Mesendoderm (in vitro differentiated cells): ENCODE measurements around the gene NECAP2.

ENCODE experiments used
- DNase-seq: peaks from one replicate; pipeline ENCODE4 v3.0.0; 2013
- H2AK5ac ChIP-seq: 2 replicates; pipeline ENCODE4 v1.6.1; 2013; ENCODE audit warnings: low read length, inconsistent platforms
- H2BK120ac ChIP-seq: 2 replicates; pipeline ENCODE4 v1.6.1; 2013; ENCODE audit warnings: low read depth, mild to moderate bottlenecking, low read length, moderate library complexity, mixed read lengths
- H2BK15ac ChIP-seq: replicated peaks from 2 replicates; pipeline ENCODE4 v1.6.1; 2013; ENCODE audit warnings: low read depth, mild to moderate bottlenecking, moderate library complexity
- H2BK5ac ChIP-seq: 2 replicates; pipeline ENCODE4 v1.6.1; 2013; ENCODE audit warnings: low read length, inconsistent platforms
- H3K18ac ChIP-seq: 2 replicates; pipeline ENCODE4 v1.6.1; 2013; ENCODE audit warnings: mild to moderate bottlenecking, low read length, mixed read lengths
- H3K23ac ChIP-seq: one replicate; pipeline ENCODE4 v1.6.1; 2013; ENCODE audit warnings: low read length
- H3K27ac ChIP-seq: 2 replicates; pipeline ENCODE4 v1.5.1; 2013; ENCODE audit warnings: low read depth, mild to moderate bottlenecking, inconsistent platforms, low read length, moderate library complexity
- H3K27me3 ChIP-seq: 2 replicates; pipeline ENCODE4 v1.6.1; 2013; ENCODE audit warnings: low read length, control low read depth, mild to moderate bottlenecking, inconsistent platforms; ENCODE audit not compliant: insufficient read depth, poor library complexity
- H3K36me3 ChIP-seq: 2 replicates; pipeline ENCODE4 v1.6.1; 2013; ENCODE audit warnings: low read length, inconsistent platforms; ENCODE audit not compliant: control insufficient read depth, insufficient read depth
- H3K4ac ChIP-seq: one replicate; pipeline ENCODE4 v1.6.1; 2013; ENCODE audit warnings: low read depth, mild to moderate bottlenecking, low read length, moderate library complexity
- H3K4me1 ChIP-seq: 2 replicates; pipeline ENCODE4 v1.6.1; 2013; ENCODE audit warnings: low read depth, low read length, inconsistent platforms; ENCODE audit not compliant: control insufficient read depth
- H3K4me2 ChIP-seq: 2 replicates; pipeline ENCODE4 v1.6.1; 2013; ENCODE audit warnings: low read length
- H3K4me3 ChIP-seq: 2 replicates; pipeline ENCODE4 v1.5.1; 2013; ENCODE audit warnings: mild to moderate bottlenecking, low read length
- H3K56ac ChIP-seq: one replicate; pipeline ENCODE4 v1.6.1; 2013; ENCODE audit warnings: low read length
- H3K79me1 ChIP-seq: 2 replicates; pipeline ENCODE4 v1.6.1; 2013; ENCODE audit warnings: low read length, inconsistent platforms
- H3K79me2 ChIP-seq: 2 replicates; pipeline ENCODE4 v1.6.1; 2013; ENCODE audit warnings: mild to moderate bottlenecking, low read length; ENCODE audit not compliant: control insufficient read depth, insufficient read depth
- H3K9ac ChIP-seq: 2 replicates; pipeline ENCODE4 v1.6.1; 2013; ENCODE audit warnings: low read length, inconsistent platforms
- H4K5ac ChIP-seq: one replicate; pipeline ENCODE4 v1.6.1; 2013; ENCODE audit warnings: low read length
- H4K8ac ChIP-seq: one replicate; pipeline ENCODE4 v1.6.1; 2013; ENCODE audit warnings: low read depth, mild to moderate bottlenecking, control low read depth, low read length, moderate library complexity
- WGBS: extraction: QIAGEN DNeasy Blood & Tissue Kit; methylation state at CpG from one replicate; pipeline ENCODE4 v1.1.7; 2013; ENCODE audit warnings: low lambda C conversion rate, missing lambda C conversion rate; ENCODE audit not compliant: insufficient coverage; ENCODE audit errors: extremely low coverage; 5-methylcytosine and 5-hydroxymethylcytosine counted together

Gene NECAP2

DNA sequence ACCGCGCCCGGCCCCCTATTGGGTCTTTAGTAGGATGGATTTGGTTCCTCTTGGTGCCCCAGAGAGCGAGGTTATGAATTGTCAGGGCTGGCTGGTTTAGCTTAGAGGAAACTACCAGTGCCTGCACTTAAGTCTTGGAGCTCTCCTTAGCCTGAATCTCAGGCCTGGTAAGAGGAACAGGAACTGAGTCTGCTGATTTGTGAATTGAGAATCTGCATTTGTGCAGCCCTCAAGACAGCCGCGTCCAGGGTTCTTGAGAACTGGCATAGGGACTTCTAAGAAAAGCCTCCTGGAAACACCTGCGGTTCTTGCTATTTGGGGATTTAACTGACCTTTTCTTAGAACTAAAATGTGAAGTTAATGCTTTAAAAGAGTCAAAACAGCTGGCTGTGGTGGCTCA lies 1.7 kb downstream of the NECAP2 start:
- Histone ChIP-seq H2BK120ac (no peak overlapping the region), H3K4me3 (no peak overlapping the region), H3K4ac (no peak overlapping the region), H3K23ac (no peak overlapping the region), H4K5ac (no peak overlapping the region), H3K79me1 (peaks cover 5% of the 10 kb centered on the region), H3K9ac (no peak overlapping the region), H3K36me3 (no peaks in the 10 kb centered on the region), H2AK5ac (no peak overlapping the region), H3K4me1 (peaks cover 2% of the 10 kb centered on the region), H3K4me2 (no peak overlapping the region), H3K27me3 (no peaks in the 10 kb centered on the region), H3K79me2 (peaks cover 2% of the 10 kb centered on the region), H4K8ac (no peak overlapping the region), H3K18ac (no peak overlapping the region), H2BK5ac (no peak overlapping the region), H2BK15ac (no peak overlapping the region), H3K27ac (no peak overlapping the region), H3K56ac (no peak overlapping the region)
- WGBS, result no CpG with 5 or more reads among the region's 7 CpGs
- no peak for DNase-seq

DNA sequence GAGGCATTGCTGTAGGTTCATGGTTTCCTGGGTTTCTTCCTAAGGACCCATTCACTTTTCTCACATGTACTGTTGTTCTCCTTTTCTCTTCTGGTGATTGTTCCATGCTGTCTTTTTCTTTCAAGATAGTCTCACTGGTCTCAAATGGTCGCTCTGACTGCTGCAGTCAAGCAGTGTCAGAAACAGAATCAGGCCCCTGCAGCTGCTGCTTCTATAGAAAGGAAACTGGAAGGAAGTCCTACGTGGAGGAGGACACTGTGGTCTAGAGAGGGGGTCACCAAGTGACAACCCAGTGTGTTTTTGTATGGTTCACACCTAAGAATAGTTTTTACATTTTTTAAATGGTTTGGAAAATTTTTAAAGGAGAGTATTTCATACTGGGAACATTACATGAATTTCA lies 2.4 kb downstream of the NECAP2 start:
- Histone ChIP-seq H3K4me2 (no peak overlapping the region), H3K36me3 (peaks cover 3% of the 10 kb centered on the region)

DNA sequence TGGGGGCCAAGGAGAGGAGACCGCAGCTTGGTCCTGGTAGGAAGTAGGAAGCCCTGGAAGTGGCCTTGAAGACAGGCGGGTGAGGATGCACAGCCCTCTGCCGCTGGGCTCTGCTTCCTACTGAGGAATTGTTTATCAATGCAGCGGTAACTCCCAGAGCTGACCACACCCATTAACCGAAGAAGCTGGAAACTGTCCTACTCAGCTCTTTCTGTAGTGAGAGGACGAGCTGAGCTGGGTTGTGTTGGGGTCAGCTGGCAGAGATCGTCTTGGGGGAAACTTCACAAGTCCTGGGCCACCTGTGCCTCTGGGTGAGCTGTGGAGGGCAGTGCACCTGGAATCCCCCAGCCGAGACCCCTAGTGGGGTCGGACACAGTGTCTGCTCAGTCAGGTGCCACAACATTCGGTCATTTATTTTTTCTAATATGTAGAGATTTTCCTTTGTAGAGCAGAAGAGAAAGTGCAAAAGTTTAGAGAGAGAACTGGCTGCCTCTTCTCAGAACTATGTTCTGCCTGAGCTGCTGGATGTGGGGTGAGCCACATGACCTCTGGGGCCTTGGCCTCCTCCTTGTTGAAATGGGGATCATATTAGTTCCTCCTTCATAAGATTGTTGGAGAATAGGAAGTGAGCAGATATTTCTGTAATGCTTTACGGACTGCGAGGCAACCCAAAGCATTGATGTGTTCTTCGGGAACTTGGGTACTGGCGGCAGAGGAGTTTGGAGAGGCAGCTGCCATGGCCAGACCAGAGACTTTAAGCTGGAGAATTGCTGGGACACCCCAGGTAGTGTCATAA lies 3.6 kb downstream of the NECAP2 start:
- Histone ChIP-seq H3K23ac (no peak overlapping the region), H3K4ac (no peak overlapping the region)

More for the DNA sequence above, 2.4 kb downstream of the NECAP2 start:
- Histone ChIP-seq H3K4me3 (no peak overlapping the region), H3K56ac (no peak overlapping the region), H3K27me3 (no peaks in the 10 kb centered on the region), H2BK120ac (no peak overlapping the region), H3K18ac (no peak overlapping the region), H2BK15ac (no peak overlapping the region), H4K5ac (no peak overlapping the region), H3K4ac (no peak overlapping the region), H3K9ac (no peak overlapping the region), H3K23ac (no peak overlapping the region), H3K79me2 (peaks cover 2% of the 10 kb centered on the region), H4K8ac (no peak overlapping the region), H3K79me1 (peaks cover 5% of the 10 kb centered on the region), H3K4me1 (peaks cover 2% of the 10 kb centered on the region), H2AK5ac (no peak overlapping the region), H3K27ac (no peak overlapping the region), H2BK5ac (no peak overlapping the region)
- no CpG with 5 or more reads among the region's 2 CpGs for WGBS
- no peak for DNase-seq

DNA sequence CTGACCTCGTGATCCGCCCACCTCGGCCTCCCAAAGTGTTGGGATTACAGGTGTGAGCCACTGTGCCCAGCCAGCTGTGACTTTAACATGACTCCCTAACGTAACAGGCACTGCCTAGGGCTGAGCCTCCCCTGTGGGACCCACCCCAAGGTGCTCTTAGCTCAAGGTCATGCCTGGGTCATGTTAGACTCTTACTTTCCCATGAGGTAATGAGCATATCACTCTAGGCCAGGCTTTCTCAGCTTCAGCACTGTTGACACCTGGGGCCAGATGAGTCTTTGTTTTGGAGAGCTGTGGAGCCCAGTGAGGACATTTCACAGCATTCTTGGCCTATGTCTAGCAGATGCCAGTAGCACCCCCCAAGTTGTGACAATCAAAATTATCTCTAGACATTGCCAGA lies 4.5 kb downstream of the NECAP2 start:
- no peak overlapping the region for H3K27ac ChIP-seq
- no peak overlapping the region for H2BK15ac ChIP-seq
- H3K79me1 ChIP-seq, result peaks cover 5% of the 10 kb centered on the region
- H3K18ac ChIP-seq, result no peak overlapping the region
- no peak overlapping the region for H2BK5ac ChIP-seq
- no peak overlapping the region for H2AK5ac ChIP-seq
- H3K27me3 ChIP-seq, result no peaks in the 10 kb centered on the region
- no peak overlapping the region for H4K8ac ChIP-seq
- H3K4me1 ChIP-seq, result peaks cover 2% of the 10 kb centered on the region
- no peak overlapping the region for H3K56ac ChIP-seq
- peaks cover 15% of the 10 kb centered on the region for H3K36me3 ChIP-seq
- no peak overlapping the region for H3K4me2 ChIP-seq
- peaks cover 2% of the 10 kb centered on the region for H3K79me2 ChIP-seq
- H3K23ac ChIP-seq, result no peak overlapping the region
- no peak for DNase-seq
- H3K4ac ChIP-seq, result no peak overlapping the region
- no peak overlapping the region for H3K4me3 ChIP-seq
- H4K5ac ChIP-seq, result no peak overlapping the region
- no peak overlapping the region for H3K9ac ChIP-seq
- no CpG with 5 or more reads among the region's 4 CpGs for WGBS
- H2BK120ac ChIP-seq, result no peak overlapping the region

More for the DNA sequence above, 3.6 kb downstream of the NECAP2 start:
- Histone ChIP-seq H3K4me2 (no peak overlapping the region), H3K9ac (no peak overlapping the region), H2BK120ac (no peak overlapping the region), H2BK15ac (no peak overlapping the region), H3K27ac (no peak overlapping the region), H3K56ac (no peak overlapping the region), H3K79me1 (peaks cover 5% of the 10 kb centered on the region), H3K4me3 (no peak overlapping the region), H4K5ac (no peak overlapping the region), H3K4me1 (peaks cover 2% of the 10 kb centered on the region), H4K8ac (no peak overlapping the region), H2AK5ac (no peak overlapping the region), H3K27me3 (no peaks in the 10 kb centered on the region), H3K36me3 (peaks cover 12% of the 10 kb centered on the region), H2BK5ac (no peak overlapping the region), H3K79me2 (peaks cover 2% of the 10 kb centered on the region), H3K18ac (no peak overlapping the region)
- WGBS, result no CpG with 5 or more reads among the region's 14 CpGs
- DNase-seq, result no peak

DNA sequence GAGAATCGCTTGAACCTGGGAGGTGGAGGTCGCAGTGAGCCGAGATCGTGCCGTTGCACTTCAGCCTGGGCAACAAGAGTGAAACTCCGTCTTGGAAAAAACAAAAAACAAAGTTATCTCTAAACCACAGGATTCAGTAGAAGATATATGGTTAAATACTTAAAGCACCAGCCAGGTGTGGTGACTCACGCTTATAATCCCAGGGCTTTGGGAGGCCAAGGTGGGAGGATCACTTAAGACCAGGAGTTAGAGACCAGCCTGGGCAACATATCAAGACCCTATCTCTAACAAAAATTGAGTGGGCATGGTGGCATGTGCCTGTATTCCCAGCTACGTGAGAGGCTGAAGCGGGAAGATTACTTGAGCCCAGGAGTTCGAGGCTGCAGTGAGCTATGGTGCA lies 5.6 kb downstream of the NECAP2 start:
- Histone ChIP-seq H3K79me2 (peaks cover 2% of the 10 kb centered on the region), H3K4me2 (no peak overlapping the region), H3K4me3 (no peak overlapping the region), H2BK15ac (no peak overlapping the region), H2AK5ac (no peak overlapping the region), H3K27me3 (no peaks in the 10 kb centered on the region), H3K79me1 (peaks cover 2% of the 10 kb centered on the region), H3K56ac (no peak overlapping the region), H3K36me3 (peaks cover 15% of the 10 kb centered on the region), H3K4ac (no peak overlapping the region), H2BK120ac (no peak overlapping the region), H3K18ac (no peak overlapping the region), H3K23ac (no peak overlapping the region), H4K8ac (no peak overlapping the region), H3K4me1 (peaks cover 2% of the 10 kb centered on the region), H4K5ac (no peak overlapping the region), H2BK5ac (no peak overlapping the region), H3K27ac (no peak overlapping the region), H3K9ac (no peak overlapping the region)
- DNase-seq, result no peak
- no CpG with 5 or more reads among the region's 10 CpGs for WGBS

DNA sequence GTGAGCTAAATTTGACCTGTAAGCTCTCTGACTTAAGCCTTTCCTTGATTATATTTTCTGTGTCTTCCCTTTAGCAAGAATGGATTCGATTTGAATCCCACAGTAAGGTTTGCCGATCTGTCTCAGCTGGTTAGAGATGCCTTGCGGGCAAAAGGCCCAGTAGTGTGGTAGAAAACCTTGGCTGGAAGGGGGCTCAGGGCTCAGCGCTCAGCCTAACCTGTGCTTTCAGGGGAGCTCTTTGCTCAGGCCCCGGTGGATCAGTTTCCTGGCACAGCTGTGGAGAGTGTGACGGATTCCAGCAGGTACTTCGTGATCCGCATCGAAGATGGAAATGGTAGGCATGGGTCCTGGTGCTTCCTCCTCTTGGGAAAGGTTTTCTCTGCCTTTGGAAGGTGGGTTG lies 7.1 kb downstream of the NECAP2 start:
- Histone ChIP-seq H4K5ac (no peak overlapping the region), H3K27me3 (no peaks in the 10 kb centered on the region), H2BK5ac (no peak overlapping the region), H2AK5ac (no peak overlapping the region), H3K79me1 (no peaks in the 10 kb centered on the region), H3K4me1 (no peaks in the 10 kb centered on the region), H3K4ac (no peak overlapping the region), H3K23ac (no peak overlapping the region), H4K8ac (no peak overlapping the region), H3K4me2 (no peak overlapping the region), H2BK15ac (no peak overlapping the region), H3K36me3 (peaks cover 24% of the 10 kb centered on the region), H3K18ac (no peak overlapping the region), H3K27ac (no peak overlapping the region), H3K4me3 (no peak overlapping the region), H2BK120ac (no peak overlapping the region), H3K56ac (no peak overlapping the region), H3K9ac (no peak overlapping the region), H3K79me2 (no peaks in the 10 kb centered on the region)
- no peak for DNase-seq
- WGBS, result no CpG with 5 or more reads among the region's 9 CpGs
